ENCODE results near the gene TH. TPM values are rescaled to one million over a fixed set of nuclear protein-coding genes. Genes with fewer than 3 reads are reported as not detected.

TH gene
- total and polyA plus RNA-seq, 2 donors: 0.14 to 0.46 TPM

DNA sequence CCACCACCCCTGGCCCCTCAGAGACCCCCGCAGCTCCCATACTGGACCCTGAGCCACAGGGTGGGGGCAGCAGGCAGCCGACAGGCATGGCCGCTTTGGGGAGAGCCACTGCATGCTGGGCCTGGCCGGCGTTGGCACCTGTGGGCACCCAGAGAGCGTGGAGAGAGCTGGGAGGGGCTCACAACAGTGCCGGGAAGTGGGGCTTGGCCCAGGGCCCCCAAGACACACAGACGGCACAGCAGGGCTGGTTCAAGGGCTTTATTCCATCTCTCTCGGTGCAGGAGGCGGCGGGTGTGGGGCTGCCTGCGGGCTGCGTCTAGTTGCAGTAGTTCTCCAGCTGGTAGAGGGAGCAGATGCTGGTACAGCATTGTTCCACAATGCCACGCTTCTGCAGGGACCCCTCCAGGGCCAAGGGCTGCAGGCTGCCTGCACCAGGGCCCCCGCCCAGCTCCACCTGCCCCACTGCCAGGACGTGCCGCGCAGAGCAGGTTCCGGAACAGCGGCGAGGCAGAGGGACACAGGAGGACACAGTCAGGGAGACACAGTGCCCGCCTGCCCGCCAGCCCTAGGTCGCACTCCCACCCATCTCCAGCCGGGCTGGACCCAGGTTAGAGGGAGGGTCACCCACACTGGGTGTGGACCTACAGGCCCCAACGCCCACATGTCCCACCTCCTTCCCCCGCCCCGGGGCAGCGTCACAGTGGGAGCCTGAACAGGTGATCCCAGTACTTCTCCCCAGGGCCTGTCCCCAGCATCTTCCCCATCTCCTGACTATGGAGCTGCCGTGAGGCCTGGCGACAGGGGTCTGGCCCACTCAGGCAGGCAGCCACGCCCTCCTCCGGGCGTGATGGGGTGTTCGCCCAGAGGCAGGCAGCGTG lies 11.8 kb downstream of the TH start:
- Histone ChIP-seq H3K4me1 (ENCODE audit: control insufficient read depth in 2 of 2, insufficient read depth in 2 of 2, low read length in 2 of 2) (no peaks in the 10 kb centered on the region), H3K36me3 (ENCODE audit: control insufficient read depth in 2 of 2, insufficient read depth in 2 of 2, low read length in 1 of 2) (no peaks in the 10 kb centered on the region), H3K9me3 (ENCODE audit: control insufficient read depth in 2 of 2, insufficient read depth in 1 of 2, low read length in 1 of 2) (no peaks in the 10 kb centered on the region), H3K27ac (ENCODE audit: low read depth in 1 of 2, low read length in 1 of 2) (no peak overlapping the region), H3K27me3 (ENCODE audit: control insufficient read depth in 2 of 2, insufficient read depth in 1 of 2, low read length in 1 of 2) (peaks cover 0 to 4% of the 10 kb centered on the region in 2 donors), H3K4me3 (ENCODE audit: low read length in 2 of 2) (no peak overlapping the region)
- DNase-seq (ENCODE audit: low read depth in 6 of 9, low spot score in 9 of 9): no peak
- 87% methylated on average over 36 of the region's 36 CpGs for WGBS

DNA sequence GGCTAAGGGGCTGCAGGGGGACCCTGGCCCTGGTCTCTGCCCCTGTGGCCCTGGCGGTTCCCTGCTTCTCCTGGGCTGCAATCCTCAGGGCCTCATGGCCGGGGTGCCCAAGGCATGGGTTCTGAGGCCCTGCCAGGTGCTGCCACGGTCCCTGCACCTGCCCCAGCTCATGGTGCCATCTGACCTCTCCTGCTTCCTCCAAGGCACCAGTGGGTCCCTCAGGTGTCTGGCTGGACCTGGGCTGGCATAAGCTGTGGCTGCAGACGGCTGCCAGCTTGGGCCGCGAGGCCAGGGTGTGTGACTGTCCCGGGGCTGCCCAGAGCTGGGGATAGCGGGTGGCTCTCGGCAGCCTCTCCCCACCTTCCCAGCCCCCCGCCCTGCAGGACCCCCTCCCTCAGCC lies 12.6 kb downstream of the TH start:
- no peak for DNase-seq (ENCODE audit: low read depth in 6 of 9, low spot score in 9 of 9)
- Histone ChIP-seq H3K27ac (ENCODE audit: low read depth in 1 of 2, low read length in 1 of 2) (no peak overlapping the region), H3K4me1 (ENCODE audit: control insufficient read depth in 2 of 2, insufficient read depth in 2 of 2, low read length in 2 of 2) (no peaks in the 10 kb centered on the region), H3K4me3 (ENCODE audit: low read length in 2 of 2) (no peak overlapping the region), H3K36me3 (ENCODE audit: control insufficient read depth in 2 of 2, insufficient read depth in 2 of 2, low read length in 1 of 2) (no peaks in the 10 kb centered on the region), H3K9me3 (ENCODE audit: control insufficient read depth in 2 of 2, insufficient read depth in 1 of 2, low read length in 1 of 2) (no peaks in the 10 kb centered on the region), H3K27me3 (ENCODE audit: control insufficient read depth in 2 of 2, insufficient read depth in 1 of 2, low read length in 1 of 2) (peaks cover 0 to 4% of the 10 kb centered on the region in 2 donors)
- WGBS: 91% methylated on average over 10 of the region's 10 CpGs

DNA sequence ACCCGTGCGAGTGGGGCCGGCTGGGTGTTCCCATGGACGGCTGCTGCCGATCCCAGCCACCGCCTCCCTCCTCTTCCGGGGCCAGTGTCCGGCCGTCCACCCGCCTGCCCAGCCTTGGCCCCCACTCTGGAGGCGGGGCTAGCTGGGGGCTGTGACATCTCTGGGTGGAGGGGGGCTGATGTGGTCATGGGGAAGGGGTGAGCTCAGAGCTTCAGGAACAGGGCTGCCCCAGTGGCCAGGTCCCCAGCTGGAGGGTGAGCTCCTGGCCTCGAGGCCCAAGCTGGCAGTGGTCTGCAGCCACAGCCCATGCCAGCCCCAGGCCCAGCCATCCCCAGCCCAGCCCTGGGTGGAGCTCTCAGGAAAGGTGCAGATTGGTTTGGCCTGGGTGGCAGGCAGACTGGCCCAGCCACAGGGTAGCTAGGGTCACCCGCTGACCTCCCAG lies 13.3 kb downstream of the TH start:
- no peaks in the 10 kb centered on the region for H3K4me1 ChIP-seq (ENCODE audit: control insufficient read depth in 2 of 2, insufficient read depth in 2 of 2, low read length in 2 of 2)
- H3K27me3 ChIP-seq (ENCODE audit: control insufficient read depth in 2 of 2, insufficient read depth in 1 of 2, low read length in 1 of 2): peaks cover 0 to 4% of the 10 kb centered on the region in 2 donors
- H3K36me3 ChIP-seq (ENCODE audit: control insufficient read depth in 2 of 2, insufficient read depth in 2 of 2, low read length in 1 of 2): no peaks in the 10 kb centered on the region
- DNase-seq (ENCODE audit: low read depth in 6 of 9, low spot score in 9 of 9): no peak
- no peak overlapping the region for H3K4me3 ChIP-seq (ENCODE audit: low read length in 2 of 2)
- no peaks in the 10 kb centered on the region for H3K9me3 ChIP-seq (ENCODE audit: control insufficient read depth in 2 of 2, insufficient read depth in 1 of 2, low read length in 1 of 2)
- no peak overlapping the region for H3K27ac ChIP-seq (ENCODE audit: low read depth in 1 of 2, low read length in 1 of 2)
- 83% methylated on average over 13 of the region's 13 CpGs for WGBS

DNA sequence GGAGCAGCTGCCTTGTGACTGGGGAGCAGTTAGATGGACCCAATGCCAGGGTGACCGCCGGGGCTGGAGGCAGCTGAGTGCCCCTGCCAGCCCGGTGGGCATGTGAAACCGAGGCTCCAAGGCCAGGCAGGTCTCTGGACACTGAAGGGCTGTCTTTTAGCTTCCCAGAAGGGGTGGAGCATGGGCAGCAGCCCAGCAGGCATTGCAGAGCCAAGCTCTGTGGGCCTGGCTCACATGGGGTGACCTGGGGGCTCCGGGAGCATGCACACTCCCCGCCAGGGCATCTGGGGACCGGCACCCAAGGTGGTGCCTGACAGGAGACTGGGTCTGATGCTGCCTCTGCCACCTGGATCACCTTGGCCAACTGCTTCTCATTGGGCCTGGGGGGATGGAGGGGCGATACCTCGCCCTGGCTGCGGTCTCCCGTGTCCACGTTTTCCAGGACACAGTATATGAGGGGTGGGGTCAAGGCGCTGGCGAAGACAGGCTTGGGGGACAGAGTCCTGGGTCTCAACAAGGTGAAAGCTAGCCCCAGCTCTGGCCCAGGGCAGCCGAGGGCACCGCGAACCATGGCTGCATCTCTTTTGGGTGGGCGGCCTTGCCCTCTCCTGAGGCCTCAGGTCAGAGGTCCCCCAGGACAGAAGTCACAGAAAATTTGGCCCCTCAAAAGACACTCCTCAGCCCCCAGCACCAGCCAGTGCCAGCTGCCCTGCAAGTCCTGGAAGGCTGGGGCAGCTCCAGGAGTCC lies 14.1 kb downstream of the TH start:
- Histone ChIP-seq H3K9me3 (ENCODE audit: control insufficient read depth in 2 of 2, insufficient read depth in 1 of 2, low read length in 1 of 2) (no peaks in the 10 kb centered on the region), H3K27ac (ENCODE audit: low read depth in 1 of 2, low read length in 1 of 2) (no peak overlapping the region), H3K27me3 (ENCODE audit: control insufficient read depth in 2 of 2, insufficient read depth in 1 of 2, low read length in 1 of 2) (peaks cover 0 to 5% of the 10 kb centered on the region in 2 donors), H3K4me3 (ENCODE audit: low read length in 2 of 2) (no peak overlapping the region), H3K4me1 (ENCODE audit: control insufficient read depth in 2 of 2, insufficient read depth in 2 of 2, low read length in 2 of 2) (no peaks in the 10 kb centered on the region), H3K36me3 (ENCODE audit: control insufficient read depth in 2 of 2, insufficient read depth in 2 of 2, low read length in 1 of 2) (no peaks in the 10 kb centered on the region)
- 85% methylated on average over 18 of the region's 18 CpGs for WGBS
- DNase-seq (ENCODE audit: low read depth in 6 of 9, low spot score in 9 of 9): no peak

DNA sequence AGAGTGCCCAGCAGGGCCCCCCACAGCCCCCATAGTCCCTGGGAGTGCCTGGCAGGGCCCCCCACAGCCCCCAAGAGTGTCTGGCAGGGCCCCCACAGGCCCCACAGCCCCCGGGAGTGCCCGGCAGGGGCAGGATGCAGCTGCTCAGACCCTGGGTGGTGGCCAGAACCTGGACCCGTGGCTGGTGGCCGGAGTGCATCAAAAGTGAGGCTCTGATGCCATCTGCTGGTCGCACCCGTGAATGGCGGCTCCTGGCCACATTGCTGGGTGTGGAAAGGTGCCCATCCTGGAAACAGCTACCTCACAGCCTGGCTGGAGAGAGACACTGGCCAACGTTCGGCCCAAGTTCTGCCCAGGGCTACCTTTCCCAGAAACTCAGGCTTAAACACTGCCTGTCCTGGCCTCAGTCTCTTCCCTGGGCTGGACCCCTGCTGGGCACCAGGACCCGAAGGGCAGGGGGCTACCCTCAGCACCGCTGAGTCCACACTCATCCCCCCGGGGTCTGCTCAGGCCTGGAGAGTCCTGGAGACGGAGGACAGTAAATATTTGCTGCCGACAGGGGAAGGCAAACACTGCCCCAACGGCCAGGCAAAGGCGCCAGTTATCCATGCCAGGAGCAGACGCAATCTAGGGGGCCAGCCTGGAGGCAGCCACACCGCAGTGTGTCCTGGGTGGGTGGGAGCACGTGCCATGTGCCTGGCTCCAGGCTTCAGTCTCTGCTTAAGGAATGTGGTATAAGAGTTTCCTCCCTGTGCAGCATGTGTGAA lies 15.0 kb downstream of the TH start:
- no peak overlapping the region for H3K4me3 ChIP-seq (ENCODE audit: low read length in 2 of 2)
- peaks cover 0 to 9% of the 10 kb centered on the region in 2 donors for H3K27me3 ChIP-seq (ENCODE audit: control insufficient read depth in 2 of 2, insufficient read depth in 1 of 2, low read length in 1 of 2)
- H3K27ac ChIP-seq (ENCODE audit: low read depth in 1 of 2, low read length in 1 of 2): no peak overlapping the region
- H3K4me1 ChIP-seq (ENCODE audit: control insufficient read depth in 2 of 2, insufficient read depth in 2 of 2, low read length in 2 of 2): peaks cover 0 to 3% of the 10 kb centered on the region in 2 donors
- WGBS: 40% methylated on average over 19 of the region's 19 CpGs
- H3K9me3 ChIP-seq (ENCODE audit: control insufficient read depth in 2 of 2, insufficient read depth in 1 of 2, low read length in 1 of 2): no peaks in the 10 kb centered on the region
- DNase-seq (ENCODE audit: low read depth in 6 of 9, low spot score in 9 of 9): peak in 2 of 9 donors; percentile 22 to 28
- no peaks in the 10 kb centered on the region for H3K36me3 ChIP-seq (ENCODE audit: control insufficient read depth in 2 of 2, insufficient read depth in 2 of 2, low read length in 1 of 2)

DNA sequence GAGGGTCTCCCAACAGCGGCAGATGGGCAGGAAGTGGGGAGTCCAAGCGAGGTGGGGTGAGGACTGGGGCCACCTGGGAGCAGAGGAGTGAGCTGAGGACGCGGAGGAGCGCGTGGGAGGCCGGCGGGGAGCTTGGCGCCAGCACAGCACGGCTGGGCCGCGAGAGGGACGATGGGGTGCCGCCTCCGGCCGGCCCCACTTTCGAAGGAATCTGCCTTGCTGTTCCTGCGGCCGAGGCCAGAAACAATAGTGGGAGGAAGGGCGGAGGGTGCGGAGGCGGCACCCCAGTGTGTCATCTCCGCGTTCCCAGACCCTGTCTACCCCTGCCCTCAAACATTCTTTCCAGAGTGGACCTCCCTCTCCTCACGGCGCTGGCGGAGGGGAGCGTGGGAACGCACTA lies 16.1 kb downstream of the TH start:
- no peaks in the 10 kb centered on the region for H3K9me3 ChIP-seq (ENCODE audit: control insufficient read depth in 2 of 2, insufficient read depth in 1 of 2, low read length in 1 of 2)
- H3K27ac ChIP-seq (ENCODE audit: low read depth in 1 of 2, low read length in 1 of 2): no peak overlapping the region
- DNase-seq (ENCODE audit: low read depth in 6 of 9, low spot score in 9 of 9): no peak
- H3K36me3 ChIP-seq (ENCODE audit: control insufficient read depth in 2 of 2, insufficient read depth in 2 of 2, low read length in 1 of 2): no peaks in the 10 kb centered on the region
- H3K4me1 ChIP-seq (ENCODE audit: control insufficient read depth in 2 of 2, insufficient read depth in 2 of 2, low read length in 2 of 2): peaks cover 0 to 5% of the 10 kb centered on the region in 2 donors
- no peak overlapping the region for H3K4me3 ChIP-seq (ENCODE audit: low read length in 2 of 2)
- 91% methylated on average over 29 of the region's 29 CpGs for WGBS
- peaks cover 0 to 16% of the 10 kb centered on the region in 2 donors for H3K27me3 ChIP-seq (ENCODE audit: control insufficient read depth in 2 of 2, insufficient read depth in 1 of 2, low read length in 1 of 2)

DNA sequence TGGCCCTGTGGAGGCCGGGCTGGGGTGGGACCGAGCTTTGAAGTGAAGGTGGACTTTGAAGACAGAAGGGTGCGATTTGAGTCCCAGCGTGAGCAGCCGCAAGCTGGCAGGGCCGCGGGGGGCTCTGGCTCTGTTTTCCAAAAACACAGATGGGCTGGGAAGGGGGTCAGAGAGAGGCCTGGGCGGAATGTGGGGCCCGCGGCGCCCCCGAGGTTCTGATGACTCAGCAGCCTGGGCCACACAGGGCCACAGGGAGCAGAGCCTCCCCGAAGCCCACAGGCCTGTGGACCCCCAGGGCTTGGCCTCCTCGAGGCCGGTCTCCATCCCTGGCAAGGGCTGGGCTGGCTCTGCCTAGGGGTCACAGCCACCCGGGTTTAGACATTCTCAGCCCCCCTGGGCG lies 16.7 kb downstream of the TH start:
- no peak overlapping the region for H3K4me3 ChIP-seq (ENCODE audit: low read length in 2 of 2)
- DNase-seq (ENCODE audit: low read depth in 6 of 9, low spot score in 9 of 9): no peak
- H3K27ac ChIP-seq (ENCODE audit: low read depth in 1 of 2, low read length in 1 of 2): no peak overlapping the region
- 90% methylated on average over 17 of the region's 17 CpGs for WGBS
- no peaks in the 10 kb centered on the region for H3K36me3 ChIP-seq (ENCODE audit: control insufficient read depth in 2 of 2, insufficient read depth in 2 of 2, low read length in 1 of 2)
- H3K4me1 ChIP-seq (ENCODE audit: control insufficient read depth in 2 of 2, insufficient read depth in 2 of 2, low read length in 2 of 2): peaks cover 0 to 5% of the 10 kb centered on the region in 2 donors
- H3K27me3 ChIP-seq (ENCODE audit: control insufficient read depth in 2 of 2, insufficient read depth in 1 of 2, low read length in 1 of 2): peaks cover 3 to 22% of the 10 kb centered on the region in 2 donors
- H3K9me3 ChIP-seq (ENCODE audit: control insufficient read depth in 2 of 2, insufficient read depth in 1 of 2, low read length in 1 of 2): no peaks in the 10 kb centered on the region

DNA sequence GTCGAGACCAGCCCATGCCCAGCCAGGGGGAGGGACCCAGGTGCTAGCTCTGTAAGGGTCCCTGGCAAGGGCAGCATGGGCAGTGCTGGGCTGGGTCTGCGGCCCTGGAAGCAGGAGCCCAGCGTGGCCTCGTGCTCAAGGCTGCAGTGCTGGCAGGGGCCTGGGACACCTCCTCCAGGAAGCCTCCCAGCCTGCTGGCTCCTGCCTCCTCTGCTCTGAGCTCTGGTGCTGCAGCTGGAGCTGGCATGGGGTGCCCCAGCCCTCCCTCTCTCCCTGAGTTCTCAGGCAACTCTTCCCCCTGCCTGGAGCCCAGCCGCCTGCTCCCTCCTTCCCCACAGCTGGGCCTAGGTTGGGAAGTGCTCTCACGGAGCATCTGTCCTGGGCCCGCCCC lies 17.4 kb downstream of the TH start:
- Histone ChIP-seq H3K4me1 (ENCODE audit: control insufficient read depth in 2 of 2, insufficient read depth in 2 of 2, low read length in 2 of 2) (peaks cover 0 to 5% of the 10 kb centered on the region in 2 donors), H3K36me3 (ENCODE audit: control insufficient read depth in 2 of 2, insufficient read depth in 2 of 2, low read length in 1 of 2) (no peaks in the 10 kb centered on the region), H3K9me3 (ENCODE audit: control insufficient read depth in 2 of 2, insufficient read depth in 1 of 2, low read length in 1 of 2) (no peaks in the 10 kb centered on the region), H3K27me3 (ENCODE audit: control insufficient read depth in 2 of 2, insufficient read depth in 1 of 2, low read length in 1 of 2) (peaks cover 4 to 29% of the 10 kb centered on the region in 2 donors), H3K27ac (ENCODE audit: low read depth in 1 of 2, low read length in 1 of 2) (no peak overlapping the region), H3K4me3 (ENCODE audit: low read length in 2 of 2) (no peak overlapping the region)
- DNase-seq (ENCODE audit: low read depth in 6 of 9, low spot score in 9 of 9): no peak
- WGBS: 93% methylated on average over 7 of the region's 7 CpGs
